ENCODE results near the gene ACTR2. TPM values are rescaled to one million over a fixed set of nuclear protein-coding genes. Genes with fewer than 3 reads are reported as not detected.

ACTR2 gene
- total RNA-seq, 2 experiments from 2014 or later, result 128 to 130 TPM

DNA sequence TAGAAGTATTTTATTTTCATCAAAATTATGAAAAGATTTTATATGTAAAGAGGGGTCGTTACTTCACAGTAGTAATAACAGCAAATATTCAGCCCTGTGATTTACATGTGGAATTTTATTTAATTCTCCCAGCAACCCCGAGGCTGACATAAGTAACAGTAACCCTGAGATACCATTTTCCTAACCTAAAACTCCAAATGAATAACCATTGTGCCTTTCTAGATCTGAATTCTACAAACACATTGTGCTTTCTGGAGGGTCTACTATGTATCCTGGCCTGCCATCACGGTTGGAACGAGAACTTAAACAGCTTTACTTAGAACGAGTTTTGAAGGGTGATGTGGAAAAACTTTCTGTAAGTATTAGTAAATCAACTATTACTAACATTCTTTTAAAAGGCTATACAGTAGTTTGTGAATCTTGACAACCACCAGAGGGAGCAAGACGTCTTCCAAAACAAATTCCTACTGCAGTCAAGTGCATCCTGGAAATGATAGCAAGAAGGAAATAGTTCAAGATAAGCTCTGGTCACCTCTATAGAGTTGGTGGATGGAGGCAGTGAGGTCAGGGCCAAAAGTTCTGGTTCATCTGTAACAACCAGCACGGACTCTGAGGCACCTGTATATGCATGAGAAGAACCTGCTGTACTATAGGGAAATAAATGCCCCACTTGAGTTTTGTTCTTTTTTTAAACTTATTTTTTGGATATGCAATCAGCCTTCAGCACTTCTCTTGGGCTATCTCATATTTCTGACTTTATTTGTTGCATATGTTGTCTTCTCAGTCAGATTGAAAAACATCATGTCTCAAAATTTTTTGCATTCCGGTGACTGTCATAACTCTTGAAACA is 37.4 kb downstream of the ACTR2 start:
- intact Hi-C loops (cut with DNase I, micrococcal nuclease), result loop anchor here (1.0 to 5.0 kb wide), 8 partner anchors 37 to 308 kb away; partner anchors contain the start of gene SPRED2 (in 1 of the 2)
- H3K9me3 ChIP-seq (ENCODE audit: control insufficient read depth in 1 of 2, insufficient read depth in 1 of 2, low read length in 2 of 2), result no peaks in the 10 kb centered on the region
- peak; percentile 75 for TF ChIP-seq CTCF (IDR thresholded peaks at IDR 0.05)
- DNase-seq (peak in 4 of 14 experiments; percentile 35 to 66 (median 51)), ATAC-seq (ENCODE audit: poor library complexity) (no peak)
- H3K4me3 ChIP-seq (ENCODE audit: low read length), result no peak overlapping the region
- no peaks in the 10 kb centered on the region for H3K27me3 Mint-ChIP-seq
- peaks cover 83% of the 10 kb centered on the region for H3K36me3 ChIP-seq (ENCODE audit: insufficient read depth, low read length)
- peak overlapping the region; percentile 10 for H3K27ac Mint-ChIP-seq
- CTCF ChIA-PET, result interaction anchor here (1.2 kb wide), 1 partner anchor 38 kb away, joined by 5 read pairs; the partner anchor contains the start of gene ACTR2
- H3K4me1 Mint-ChIP-seq (ENCODE audit: low read depth), result peaks cover 7% of the 10 kb centered on the region
- no peak overlapping the region for H3K27ac ChIP-seq (ENCODE audit: low read depth in 1 of 2, low read length in 2 of 2)
- POLR2A ChIA-PET, result no interaction called here
- H3K27me3 ChIP-seq (ENCODE audit: control insufficient read depth in 1 of 2, insufficient read depth in 2 of 2, low read length in 2 of 2), result no peaks in the 10 kb centered on the region
- H3K36me3 Mint-ChIP-seq (ENCODE audit: low read depth), result peaks cover 81% of the 10 kb centered on the region
- no peak overlapping the region for H3K4me3 Mint-ChIP-seq
- no peaks in the 10 kb centered on the region for H3K4me1 ChIP-seq (ENCODE audit: insufficient read depth, low read length)
- H3K9me3 Mint-ChIP-seq, result no peaks in the 10 kb centered on the region

- peak overlapping the region; percentile 4 for H3K27ac Mint-ChIP-seq
- no peaks in the 10 kb centered on the region for H3K9me3 Mint-ChIP-seq
- Histone ChIP-seq H3K27me3 (ENCODE audit: control insufficient read depth in 1 of 2, insufficient read depth in 2 of 2, low read length in 2 of 2) (no peaks in the 10 kb centered on the region), H3K4me1 (ENCODE audit: insufficient read depth, low read length) (no peaks in the 10 kb centered on the region), H3K4me3 (ENCODE audit: low read length) (no peak overlapping the region), H3K27ac (ENCODE audit: low read depth in 1 of 2, low read length in 2 of 2) (no peak overlapping the region), H3K36me3 (ENCODE audit: insufficient read depth, low read length) (peaks cover 87% of the 10 kb centered on the region), H3K9me3 (ENCODE audit: control insufficient read depth in 1 of 2, insufficient read depth in 1 of 2, low read length in 2 of 2) (no peaks in the 10 kb centered on the region)
- intact Hi-C loops (cut with DNase I, micrococcal nuclease), result loop anchor here (1.0 to 5.0 kb wide), 8 partner anchors 37 to 308 kb away; partner anchors contain the start of gene SPRED2 (in 1 of the 2)
- H3K4me3 Mint-ChIP-seq, result no peak overlapping the region
- ChIA-PET CTCF (interaction anchor here (1.2 kb wide), 1 partner anchor 39 kb away, joined by 5 read pairs; the partner anchor contains the start of gene ACTR2), POLR2A (no interaction called here)
- TF ChIP-seq CTCF (IDR thresholded peaks at IDR 0.05), result no peak
- DNase-seq (no peak), ATAC-seq (ENCODE audit: poor library complexity) (no peak)
- no peaks in the 10 kb centered on the region for H3K27me3 Mint-ChIP-seq
- H3K4me1 Mint-ChIP-seq (ENCODE audit: low read depth), result peaks cover 7% of the 10 kb centered on the region
- H3K36me3 Mint-ChIP-seq (ENCODE audit: low read depth), result peaks cover 87% of the 10 kb centered on the region
Measured at GRCh38 chr2:65265671-65266045, 38.0 kb downstream of the ACTR2 start.

GRCh38 chr2:65267008-65267407 is 39.4 kb downstream of the ACTR2 start:
- no peaks in the 10 kb centered on the region for H3K27me3 ChIP-seq (ENCODE audit: control insufficient read depth in 1 of 2, insufficient read depth in 2 of 2, low read length in 2 of 2)
- peaks cover 85% of the 10 kb centered on the region for H3K36me3 ChIP-seq (ENCODE audit: insufficient read depth, low read length)
- no peaks in the 10 kb centered on the region for H3K9me3 ChIP-seq (ENCODE audit: control insufficient read depth in 1 of 2, insufficient read depth in 1 of 2, low read length in 2 of 2)
- intact Hi-C loops (cut with DNase I, micrococcal nuclease), result loop anchor here (5.0 kb wide), 3 partner anchors 35 to 305 kb away; partner anchors contain the start of gene SPRED2 (in 1 of the 2)
- ChIA-PET CTCF (no interaction called here), POLR2A (interaction anchor here (1.1 kb wide), 1 partner anchor 34 kb away, joined by 4 read pairs; no protein-coding TSS in a partner anchor)
- Mint-ChIP-seq H3K27ac (peak overlapping the region; percentile 4), H3K27me3 (no peaks in the 10 kb centered on the region), H3K4me1 (ENCODE audit: low read depth) (no peaks in the 10 kb centered on the region), H3K9me3 (no peaks in the 10 kb centered on the region), H3K36me3 (ENCODE audit: low read depth) (peaks cover 85% of the 10 kb centered on the region), H3K4me3 (no peak overlapping the region)
- TF ChIP-seq CTCF (IDR thresholded peaks at IDR 0.05), result no peak
- ATAC-seq (ENCODE audit: poor library complexity) (no peak), DNase-seq (no peak)
- H3K4me1 ChIP-seq (ENCODE audit: insufficient read depth, low read length), result no peaks in the 10 kb centered on the region
- no peak overlapping the region for H3K4me3 ChIP-seq (ENCODE audit: low read length)
- no peak overlapping the region for H3K27ac ChIP-seq (ENCODE audit: low read depth in 1 of 2, low read length in 2 of 2)
